HG03103 (cell line): ENCODE measurements around the gene THBS2.
"Not testable (repeated sequence)": the region's sequence is repeated elsewhere in the genome, so short reads cannot be mapped to it uniquely, and the experiment has no call there.

Experiments
- ATAC-seq: cut with Tn5 transposase; IDR thresholded peaks from one replicate; pipeline ENCODE4 v1.9.1; 2021; ENCODE audit warnings: low read depth; ENCODE audit not compliant: unreplicated experiment

Gene THBS2

GRCh38 chr6:169253337-169254238, at the start of gene THBS2:
THBS2 (minus strand) TSS chr6:169253846; CDS start chr6:169250784, 3,062 bp downstream.
- ATAC-seq = no peak

GRCh38 chr6:169302716-169303115, 49.1 kb upstream of the THBS2 start:
- no peak for ATAC-seq

GRCh38 chr6:169302255-169302654, 48.6 kb upstream of the THBS2 start:
- no peak for ATAC-seq

GRCh38 chr6:169300916-169301315, 47.3 kb upstream of the THBS2 start:
- no peak for ATAC-seq

- not testable (repeated sequence) for ATAC-seq
Measured at GRCh38 chr6:169298626-169299025, 45.0 kb upstream of the THBS2 start.

GRCh38 chr6:169296622-169297021, 43.0 kb upstream of the THBS2 start:
- ATAC-seq = no peak

- no peak for ATAC-seq
Measured at GRCh38 chr6:169296170-169296569, 42.5 kb upstream of the THBS2 start.

GRCh38 chr6:169293196-169293595, 39.5 kb upstream of the THBS2 start:
- ATAC-seq = no peak

- no peak for ATAC-seq
Measured at GRCh38 chr6:169292338-169293124, 38.9 kb upstream of the THBS2 start.

- no peak for ATAC-seq
Measured at GRCh38 chr6:169291646-169292337, 38.1 kb upstream of the THBS2 start.

GRCh38 chr6:169291148-169291547, 37.5 kb upstream of the THBS2 start:
- ATAC-seq = no peak

- no peak for ATAC-seq
Measured at GRCh38 chr6:169289619-169290339, 36.1 kb upstream of the THBS2 start.

- no peak for ATAC-seq
Measured at GRCh38 chr6:169289257-169289618, 35.6 kb upstream of the THBS2 start.

- no peak for ATAC-seq
Measured at GRCh38 chr6:169288591-169288990, 34.9 kb upstream of the THBS2 start.

GRCh38 chr6:169287675-169288074, 34.0 kb upstream of the THBS2 start:
- ATAC-seq = no peak

GRCh38 chr6:169286961-169287360, 33.3 kb upstream of the THBS2 start:
- ATAC-seq = no peak

GRCh38 chr6:169285165-169285564, 31.5 kb upstream of the THBS2 start:
- ATAC-seq = no peak

GRCh38 chr6:169283924-169284323, 30.3 kb upstream of the THBS2 start:
- ATAC-seq = no peak

- ATAC-seq = no peak
Measured at GRCh38 chr6:169282043-169282442, 28.4 kb upstream of the THBS2 start.

GRCh38 chr6:169277619-169278018, 24.0 kb upstream of the THBS2 start:
- no peak for ATAC-seq
